EL (cell line): ENCODE results near the gene XK.
A peak's percentile ranks its signal among the peaks of the same experiment; 100 is the strongest.
"Not testable (repeated sequence)": the region's sequence is repeated elsewhere in the genome, so short reads cannot be mapped to it uniquely, and the experiment has no call there.

ENCODE experiments used
- DNase-seq: peaks from one replicate; pipeline ENCODE4 v3.0.0-alpha.2; 2016

The XK gene, protein sequence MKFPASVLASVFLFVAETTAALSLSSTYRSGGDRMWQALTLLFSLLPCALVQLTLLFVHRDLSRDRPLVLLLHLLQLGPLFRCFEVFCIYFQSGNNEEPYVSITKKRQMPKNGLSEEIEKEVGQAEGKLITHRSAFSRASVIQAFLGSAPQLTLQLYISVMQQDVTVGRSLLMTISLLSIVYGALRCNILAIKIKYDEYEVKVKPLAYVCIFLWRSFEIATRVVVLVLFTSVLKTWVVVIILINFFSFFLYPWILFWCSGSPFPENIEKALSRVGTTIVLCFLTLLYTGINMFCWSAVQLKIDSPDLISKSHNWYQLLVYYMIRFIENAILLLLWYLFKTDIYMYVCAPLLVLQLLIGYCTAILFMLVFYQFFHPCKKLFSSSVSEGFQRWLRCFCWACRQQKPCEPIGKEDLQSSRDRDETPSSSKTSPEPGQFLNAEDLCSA

DNA sequence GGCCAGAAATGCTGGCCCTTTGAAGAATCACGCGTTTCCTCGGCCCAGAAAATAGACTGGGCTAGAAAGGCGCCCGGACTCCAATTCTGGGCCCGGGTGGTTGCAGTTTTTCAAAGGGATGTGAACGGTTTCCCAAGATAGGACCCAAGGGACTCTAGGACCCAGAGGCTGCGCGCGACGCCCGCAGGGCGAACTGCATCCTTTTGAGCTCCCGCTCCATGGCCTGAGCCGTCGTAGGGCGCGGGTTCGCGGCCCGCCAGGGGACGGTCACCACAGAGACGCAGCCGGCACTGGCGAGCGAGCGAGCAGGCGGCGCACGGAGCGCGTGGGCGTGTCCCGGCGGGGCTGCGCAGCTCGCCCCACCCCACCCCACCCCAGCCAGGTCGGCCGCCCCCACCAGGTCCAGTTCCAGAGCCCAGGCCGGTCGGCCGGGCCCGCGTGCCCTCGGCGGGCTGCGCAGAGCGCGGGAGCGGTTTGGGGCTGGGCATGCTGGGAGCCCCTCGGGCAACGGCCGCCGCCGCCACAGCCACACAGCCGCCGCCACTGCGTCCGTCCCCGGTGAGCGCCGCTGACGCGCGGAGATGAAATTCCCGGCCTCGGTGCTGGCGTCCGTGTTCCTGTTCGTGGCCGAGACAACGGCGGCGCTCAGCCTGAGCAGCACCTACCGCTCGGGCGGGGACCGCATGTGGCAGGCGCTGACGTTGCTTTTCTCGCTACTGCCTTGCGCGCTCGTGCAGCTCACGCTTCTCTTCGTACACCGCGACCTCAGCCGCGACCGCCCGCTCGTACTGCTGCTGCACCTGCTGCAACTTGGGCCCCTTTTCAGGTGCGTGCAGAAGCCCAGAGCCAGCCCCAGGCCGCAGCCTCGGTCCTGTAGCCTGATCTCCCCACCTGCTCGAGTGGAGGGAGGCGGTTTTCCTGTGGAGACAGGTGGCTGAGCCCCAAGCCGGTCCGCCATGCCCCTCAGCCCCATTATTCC, at the start of gene XK:
XK (plus strand) TSS at position 411 of the 979 bp plus-strand sequence; CDS start at position 582, 171 bp downstream.
- peak; percentile 4 for DNase-seq

DNA sequence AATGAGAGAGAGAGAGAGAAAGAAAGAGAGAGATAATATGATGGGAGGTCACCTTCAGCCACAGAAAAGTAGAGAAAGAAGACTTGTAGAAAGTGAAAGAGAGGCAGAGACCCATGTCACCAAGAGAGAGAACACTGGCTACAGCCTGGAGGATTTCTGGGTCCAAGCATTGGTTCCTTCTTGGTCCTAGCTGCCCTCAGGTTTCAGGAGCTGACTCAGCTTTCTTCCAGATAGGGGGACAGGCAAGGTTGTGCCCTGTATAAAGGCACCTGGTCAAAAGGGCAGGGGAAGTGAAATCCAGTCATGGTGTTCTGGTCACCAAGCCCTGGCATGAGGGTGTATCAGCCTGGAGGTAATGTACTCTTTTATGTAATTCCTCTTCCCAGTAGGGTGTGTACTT, 47.5 kb upstream of the XK start:
- DNase-seq, result no peak

DNA sequence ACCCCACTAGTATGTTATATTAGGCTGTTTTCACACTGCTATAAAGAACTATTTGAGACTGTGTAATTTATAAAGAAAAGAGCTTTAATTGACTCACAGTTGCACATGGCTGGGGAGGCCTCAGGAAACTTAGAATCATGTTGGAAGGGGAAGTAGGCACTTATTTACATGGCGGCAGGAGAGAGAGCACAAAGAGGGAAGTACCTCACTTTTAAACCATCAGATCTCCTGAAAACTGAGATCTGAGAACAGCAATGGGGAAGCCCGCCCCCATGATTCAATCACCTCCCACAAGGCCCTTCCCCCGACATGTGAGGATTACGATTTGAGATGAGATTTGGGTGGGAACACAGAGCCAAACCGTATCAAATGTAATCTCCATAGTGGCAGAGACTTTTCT, 45.4 kb upstream of the XK start:
- DNase-seq, result no peak

DNA sequence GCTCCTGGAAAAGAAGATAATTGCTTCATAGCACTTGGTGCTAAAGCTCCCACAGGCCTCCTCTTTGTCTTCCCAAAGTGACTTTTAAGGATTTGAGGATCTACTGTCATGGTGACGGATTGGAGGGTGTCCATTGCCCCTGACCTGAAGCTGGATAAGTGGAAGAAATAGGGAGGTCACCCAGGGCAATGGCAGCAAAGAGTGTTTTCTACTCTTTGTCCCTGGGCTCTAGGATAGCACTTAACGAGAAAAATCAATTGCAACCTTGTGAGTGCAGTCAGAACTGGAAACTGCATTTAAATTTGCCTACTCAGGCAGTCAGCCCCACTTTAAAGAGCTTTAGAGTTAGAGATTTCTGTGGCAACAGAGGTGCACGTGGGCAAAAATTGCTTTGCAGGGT, 43.7 kb upstream of the XK start:
- DNase-seq, result no peak

DNA sequence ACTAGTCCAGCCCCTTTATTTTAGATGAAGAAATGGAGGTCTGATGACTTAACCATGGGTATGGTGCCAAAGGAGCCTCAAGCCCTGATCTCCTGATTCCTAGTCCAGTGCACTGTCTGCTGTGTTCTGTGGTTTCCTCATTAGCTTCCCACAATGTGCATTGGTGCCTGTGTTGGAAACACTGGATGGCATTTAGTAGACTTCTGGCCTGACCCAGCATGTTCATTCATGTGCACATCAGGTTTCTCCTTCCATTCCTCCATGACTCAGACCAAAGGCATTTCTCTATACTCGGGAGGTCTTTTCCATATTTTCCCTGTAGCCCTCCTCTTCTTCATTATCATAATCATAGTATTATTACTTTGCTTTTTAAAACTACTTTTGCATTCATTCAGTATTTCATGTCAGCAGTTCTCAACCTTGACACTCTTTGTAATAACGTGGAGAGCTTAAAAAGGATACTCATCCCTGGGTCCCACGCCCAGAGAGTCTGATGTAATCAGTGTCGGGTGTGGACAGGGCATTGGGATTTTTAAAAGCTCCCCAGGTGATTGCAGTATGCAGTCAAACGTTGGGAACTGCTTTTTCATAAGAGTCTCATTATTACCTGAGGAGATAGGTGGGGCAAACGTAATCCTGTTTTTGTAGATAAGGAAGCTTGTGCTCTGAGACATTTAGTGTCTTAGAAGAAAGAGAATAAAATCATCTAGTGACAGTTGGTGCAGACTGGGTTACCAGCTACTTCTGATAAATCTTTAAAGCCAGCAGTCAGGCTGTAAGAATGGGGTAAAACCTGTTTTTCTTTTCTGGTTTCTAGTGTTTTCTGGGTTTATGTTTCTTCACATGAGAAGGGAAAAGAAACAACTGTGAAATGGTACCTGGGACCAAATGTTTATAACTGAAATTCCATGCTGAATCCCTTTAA, 40.9 kb upstream of the XK start:
- no peak for DNase-seq

DNA sequence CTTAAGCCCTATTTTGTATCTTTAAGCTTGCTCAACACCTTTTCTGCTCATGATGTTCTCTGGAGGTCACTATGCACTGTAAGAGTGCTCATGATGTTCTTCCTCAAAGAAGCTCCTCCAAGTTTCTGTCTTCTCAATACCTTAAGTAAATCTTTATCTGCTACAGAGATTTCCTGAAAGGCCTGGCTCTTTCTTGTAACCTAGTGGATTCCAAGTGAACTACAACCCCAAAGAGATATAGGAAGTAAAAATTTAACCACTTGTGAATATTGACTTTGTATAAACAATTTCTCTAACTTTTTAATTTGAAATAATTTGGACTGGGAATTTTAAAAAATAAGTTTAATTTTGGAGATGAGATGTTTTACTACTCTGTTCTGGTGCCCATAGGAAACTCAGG, 39.3 kb upstream of the XK start:
- DNase-seq, result no peak

DNA sequence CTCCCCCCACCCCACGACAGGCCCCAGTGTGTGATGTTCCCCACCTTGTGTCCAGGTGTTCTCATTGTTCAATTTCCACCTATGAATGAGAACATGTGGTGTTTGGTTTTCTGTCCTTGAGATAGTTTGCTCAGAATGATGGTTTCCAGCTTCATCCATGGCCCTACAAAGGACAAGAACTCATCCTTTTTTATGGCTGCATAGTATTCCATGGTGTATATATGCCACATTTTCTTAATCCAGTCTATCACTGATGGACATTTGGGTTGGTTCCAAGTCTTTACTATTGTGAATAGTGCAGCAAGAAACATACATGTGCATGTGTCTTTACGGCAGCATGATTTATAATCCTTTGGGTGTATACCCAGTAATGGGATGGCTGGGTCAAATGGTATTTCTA, 34.7 kb upstream of the XK start:
- DNase-seq, result not testable (repeated sequence)

DNA sequence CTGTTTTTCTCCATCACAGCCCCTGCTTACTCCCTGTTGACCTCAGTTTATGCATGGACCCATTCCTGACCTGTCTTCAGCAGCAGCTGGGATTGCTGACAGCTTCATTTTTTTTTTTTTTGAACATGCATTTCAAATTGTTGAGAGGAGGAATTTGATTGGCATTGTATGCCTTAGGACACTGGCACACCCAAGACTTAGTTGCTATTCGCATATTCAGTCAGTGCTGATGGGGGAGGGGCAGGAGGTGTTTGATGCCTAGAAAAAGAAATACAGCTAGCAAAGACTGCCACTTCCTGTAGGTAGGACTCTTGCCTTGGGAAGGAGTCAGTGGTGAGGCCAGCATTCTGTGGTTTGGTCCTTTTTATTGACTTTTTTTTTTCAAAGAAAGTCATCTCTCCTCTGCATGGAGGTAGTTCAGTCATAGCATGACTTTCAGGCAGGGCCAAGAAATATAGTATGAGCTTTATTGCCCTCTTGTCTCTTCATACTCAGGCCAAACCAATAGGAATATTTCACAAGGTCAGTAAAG, 33.6 kb upstream of the XK start:
- no peak for DNase-seq

DNA sequence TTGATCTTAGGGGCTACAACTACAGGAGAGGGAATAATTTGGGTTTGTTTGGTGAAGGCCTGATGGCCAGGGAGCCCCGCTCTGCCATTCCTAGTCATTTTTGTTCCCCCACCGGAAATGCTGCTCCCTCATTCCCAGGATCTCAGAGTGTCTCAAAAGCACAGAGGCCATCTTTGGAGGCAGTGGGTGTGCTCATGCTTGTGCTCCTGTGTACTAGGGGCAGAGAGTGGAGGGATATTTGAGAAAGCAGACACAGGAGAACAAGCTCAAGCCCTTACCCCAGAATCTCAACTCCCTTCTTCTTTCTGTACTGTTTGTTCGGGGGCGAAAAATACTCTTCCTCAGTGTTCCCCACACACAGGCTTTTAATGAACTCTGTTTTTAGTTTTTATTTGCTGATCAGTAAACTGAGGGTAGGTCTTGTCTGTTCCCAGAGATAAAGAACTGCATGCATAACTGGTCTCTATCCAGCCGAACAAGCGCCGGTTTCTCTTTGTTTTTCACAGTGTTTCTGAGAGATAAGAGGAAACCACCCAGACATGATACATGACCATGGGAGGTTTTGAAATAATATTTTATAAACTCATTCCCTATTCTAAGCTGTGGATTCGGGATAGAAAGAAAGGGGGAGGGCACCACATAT, 32.9 kb upstream of the XK start:
- DNase-seq, result no peak

DNA sequence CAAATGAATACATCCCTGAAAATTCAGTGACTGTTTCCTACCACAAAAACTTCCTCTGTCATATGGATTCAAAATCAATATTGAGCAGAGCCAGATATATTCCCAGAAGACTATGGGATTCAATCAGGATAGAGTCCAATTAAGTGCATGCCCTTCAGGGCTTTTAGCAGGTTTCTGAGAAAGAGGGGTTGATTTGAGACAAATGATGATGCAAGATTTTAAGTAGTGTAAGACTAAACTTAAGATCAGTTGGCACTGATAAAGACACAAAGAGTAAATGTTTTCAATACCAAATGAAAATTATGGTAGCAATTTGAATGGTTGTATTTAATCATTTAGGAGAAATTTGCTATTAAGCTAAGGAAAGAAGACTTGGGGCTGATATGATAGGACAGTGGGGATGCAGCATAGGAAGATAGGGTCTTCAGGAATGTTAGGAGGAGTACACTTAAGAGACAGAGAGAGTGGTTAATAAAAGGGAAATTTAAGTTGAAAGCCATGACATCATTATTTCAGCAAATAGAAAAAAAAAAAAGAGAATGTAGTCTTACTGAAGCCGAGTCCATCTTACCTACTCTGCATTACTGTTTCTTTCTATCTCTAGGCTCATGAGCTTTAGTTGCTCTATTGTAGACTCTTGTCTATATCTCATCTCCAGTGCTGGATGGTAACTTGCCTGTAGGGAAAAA, 32.0 kb upstream of the XK start:
- no peak for DNase-seq

DNA sequence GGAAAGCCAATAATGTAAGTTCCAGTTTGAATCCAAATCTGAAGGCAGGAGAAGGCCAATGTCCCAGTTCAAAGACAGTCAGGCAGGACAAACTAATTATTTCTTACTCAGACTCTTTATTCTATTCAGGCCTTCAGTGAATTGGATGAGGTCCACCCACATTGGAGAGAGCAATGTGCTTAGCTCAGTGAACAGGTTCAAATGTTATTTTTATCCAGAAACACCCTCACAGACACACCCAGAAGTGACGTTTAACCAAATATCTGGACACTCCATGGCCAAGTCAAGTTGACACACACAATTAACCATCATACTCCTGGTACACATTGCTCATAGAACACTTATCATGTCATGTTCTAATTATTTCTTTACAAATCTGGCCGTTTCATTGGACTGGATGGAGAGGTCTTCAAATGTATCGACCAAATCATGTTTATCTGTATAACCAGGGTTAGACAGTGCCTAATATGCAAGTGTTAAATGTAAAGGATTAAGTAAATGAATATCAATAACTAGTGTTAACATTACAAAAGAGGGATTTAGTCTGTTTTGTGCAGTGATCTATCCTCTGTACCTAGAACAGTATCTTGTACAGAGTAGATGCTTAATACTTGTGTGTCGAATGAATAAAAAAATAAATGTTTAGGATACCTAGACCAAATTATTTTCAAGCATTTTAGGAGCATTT, 27.1 kb upstream of the XK start:
- no peak for DNase-seq

DNA sequence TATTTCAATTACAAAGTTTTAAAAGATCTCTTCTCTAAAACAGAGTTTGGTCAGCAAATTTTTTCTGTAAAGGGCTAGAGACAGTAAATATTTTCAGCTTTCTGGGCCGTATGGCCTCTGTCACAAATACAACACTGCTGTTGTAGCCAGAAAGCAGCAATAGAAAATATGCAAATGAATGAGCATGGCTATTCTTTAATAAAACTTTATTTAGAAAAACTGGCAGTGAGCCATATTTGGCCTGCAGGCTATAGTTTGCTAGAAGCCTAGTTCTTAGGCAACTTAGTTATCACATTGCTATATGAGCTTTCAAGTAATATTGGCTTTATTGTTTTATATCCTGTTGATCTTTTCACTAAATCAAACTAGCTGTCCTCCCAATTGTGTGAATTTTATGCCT, 26.5 kb upstream of the XK start:
- DNase-seq, result no peak

DNA sequence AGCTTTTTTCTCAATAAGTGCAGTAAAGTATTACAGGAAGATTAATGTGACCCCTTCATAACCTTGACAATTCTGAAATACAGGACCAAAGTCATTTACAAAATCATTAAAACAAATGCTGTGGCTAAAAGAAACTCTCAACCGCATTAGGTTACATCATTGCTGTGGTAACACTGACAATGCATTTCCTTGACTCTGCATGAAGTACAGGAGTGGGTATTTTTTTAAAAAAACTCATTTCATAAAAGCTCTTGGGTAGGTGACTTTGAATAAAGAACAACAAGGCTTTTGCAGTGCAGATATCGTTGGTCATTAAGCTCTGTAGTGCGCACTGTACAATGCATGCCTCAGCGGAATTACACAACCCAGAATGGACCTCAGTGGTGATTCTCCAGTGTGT, 23.4 kb upstream of the XK start:
- no peak for DNase-seq

DNA sequence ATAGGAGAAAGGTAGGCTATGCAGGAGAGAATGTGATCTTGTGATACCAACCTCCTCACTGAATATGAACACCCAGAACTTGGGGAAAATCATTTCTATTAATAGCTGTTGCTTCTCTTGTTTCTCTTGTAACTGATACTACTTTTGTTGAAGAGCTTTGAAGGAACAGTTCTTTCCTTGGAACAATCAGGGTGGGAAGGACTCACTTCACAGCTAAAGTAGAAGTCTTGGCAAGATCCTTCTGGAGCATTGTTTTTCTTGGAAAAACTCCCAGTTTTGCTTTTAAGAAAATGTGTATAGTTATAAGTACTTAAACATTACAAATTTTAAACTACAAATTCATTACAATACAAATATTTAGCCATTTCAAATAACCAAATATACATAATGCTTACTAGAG, 19.1 kb upstream of the XK start:
- DNase-seq, result no peak

DNA sequence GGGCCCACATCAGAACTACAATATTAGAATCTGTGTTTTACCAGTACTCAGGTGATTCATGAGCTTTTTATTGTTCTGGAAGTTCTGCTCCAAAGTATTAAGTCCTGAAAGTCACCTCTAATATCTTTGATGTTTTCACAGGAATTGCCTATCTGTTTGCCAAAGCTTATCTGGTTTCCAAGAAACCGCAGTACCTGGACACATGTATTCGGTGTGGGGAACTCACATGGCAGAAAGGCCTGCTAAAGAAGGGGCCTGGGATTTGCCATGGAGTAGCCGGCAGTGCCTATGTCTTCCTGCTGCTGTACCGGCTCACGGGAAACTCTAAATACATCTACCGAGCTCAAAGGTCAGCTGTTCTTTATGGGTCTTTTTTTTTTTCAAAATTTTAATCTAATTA, 18.4 kb upstream of the XK start:
- no peak for DNase-seq

DNA sequence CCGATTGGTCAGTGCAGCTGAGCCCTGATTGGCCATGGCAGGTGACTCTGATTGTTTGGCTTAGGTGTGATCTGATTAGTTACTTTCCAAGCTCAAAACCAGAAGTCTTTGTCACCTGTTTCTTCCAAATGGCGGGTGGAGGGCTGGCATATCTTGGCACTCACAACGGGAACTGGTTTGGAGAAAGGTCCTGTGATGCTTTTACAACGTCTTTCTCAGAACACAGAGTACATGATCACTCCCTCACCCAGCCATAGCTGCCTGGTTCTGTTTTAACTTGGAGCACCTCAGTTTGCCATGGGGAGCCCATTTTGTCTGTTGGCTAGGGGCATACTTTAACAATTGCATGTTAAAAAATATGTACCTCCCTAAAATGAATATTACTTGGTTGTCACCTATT, 13.0 kb upstream of the XK start:
- DNase-seq, result no peak

DNA sequence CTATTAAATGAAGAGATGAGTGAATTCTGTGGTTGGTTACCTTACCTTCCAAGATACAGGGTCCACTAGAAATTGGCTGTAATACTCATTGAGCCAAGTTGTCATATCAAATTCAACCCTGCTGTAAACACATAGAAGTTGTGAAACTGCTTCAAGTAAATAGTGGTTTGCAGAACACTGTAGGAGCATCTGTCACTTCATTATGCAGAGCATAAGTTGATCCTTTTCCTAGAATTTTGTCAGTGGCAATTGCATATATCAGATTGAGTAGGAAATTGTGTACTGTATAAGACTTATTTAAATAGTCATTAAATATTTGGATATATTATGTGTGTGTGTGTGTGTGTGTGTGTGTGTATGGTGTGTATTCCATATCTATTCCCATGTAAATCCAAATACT, 8.8 kb upstream of the XK start:
- DNase-seq, result no peak

DNA sequence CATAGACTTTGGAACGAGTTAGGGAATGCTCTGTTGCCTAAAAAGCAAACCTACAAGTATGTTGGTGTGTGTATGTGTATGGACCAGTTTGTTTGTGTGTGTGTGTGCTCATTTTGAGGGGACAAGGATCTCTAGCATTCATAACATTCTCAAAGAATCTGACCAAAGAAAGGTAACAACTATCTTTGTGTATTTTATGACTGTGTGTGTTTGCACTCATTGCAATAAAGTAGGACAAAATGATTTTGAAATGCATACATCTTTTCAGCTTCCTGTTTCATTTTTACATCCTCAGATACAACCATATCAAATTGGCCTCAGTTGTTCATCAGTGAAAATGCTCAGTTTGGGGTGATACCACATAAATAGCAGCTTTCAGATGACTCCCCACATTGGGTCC, 8.3 kb upstream of the XK start:
- no peak for DNase-seq

DNA sequence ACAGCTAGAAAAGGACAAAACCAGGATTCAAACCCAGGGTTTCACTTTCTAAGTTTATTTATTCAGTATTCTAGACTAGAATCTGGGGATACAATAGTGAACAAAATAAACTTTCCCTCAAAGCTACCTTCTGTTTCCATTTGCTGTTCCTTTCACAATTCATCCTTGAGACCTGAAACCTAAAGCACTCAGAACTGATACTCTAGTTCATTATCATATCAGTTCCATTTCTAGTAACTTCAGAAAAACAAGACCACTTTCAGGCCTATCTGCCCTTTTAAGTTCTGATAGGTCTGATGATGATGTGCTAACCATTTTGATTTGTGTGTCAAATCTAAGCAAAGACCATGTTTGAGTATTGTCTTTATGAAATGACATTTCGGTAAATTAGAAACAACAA, 7.8 kb upstream of the XK start:
- no peak for DNase-seq

DNA sequence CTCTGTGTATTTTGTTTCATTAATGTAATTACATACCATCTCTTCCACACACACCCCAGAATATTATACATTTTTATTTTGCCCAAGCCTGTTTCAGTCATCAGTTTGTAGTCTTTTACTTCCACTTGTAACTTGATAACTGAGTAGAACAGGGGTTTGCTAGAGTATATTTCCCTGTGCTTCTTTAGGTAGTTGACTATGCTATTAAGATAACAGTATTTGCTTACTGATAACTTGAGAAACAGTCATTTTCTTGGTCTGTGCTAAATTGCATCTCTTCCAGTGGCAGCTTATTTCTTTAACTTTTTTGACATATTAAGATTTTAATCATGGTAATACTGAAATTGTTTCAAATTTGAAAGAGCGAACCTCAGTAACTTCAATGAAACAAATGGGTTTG, 7.0 kb upstream of the XK start:
- DNase-seq, result no peak

DNA sequence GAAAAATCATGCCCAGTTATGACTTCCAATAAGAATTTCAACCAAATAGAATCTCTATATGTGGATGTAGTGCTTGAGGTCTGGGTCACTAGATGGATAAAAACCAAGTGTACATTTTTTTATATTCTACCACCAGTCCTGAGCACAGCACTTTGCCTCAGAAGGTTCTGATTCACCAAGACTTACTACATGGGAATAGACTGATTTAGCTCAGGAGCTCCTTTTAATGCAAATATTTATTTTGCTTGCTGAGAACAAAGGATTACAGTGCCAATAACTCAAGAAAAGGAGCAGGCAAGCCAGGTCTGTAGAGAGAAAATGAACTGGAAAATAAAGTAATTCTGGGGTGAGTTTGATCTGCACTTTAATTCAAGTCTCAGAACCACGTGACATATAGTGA, 6.4 kb upstream of the XK start:
- DNase-seq, result no peak
